Spleen (tissue), 7 donors: ENCODE data around the gene NAT14.

Source experiments
- CTCF ChIP-seq, 11 experiments: fragments of 200-600 bp in 7 of 11; fragments of 450-650 bp in 4 of 11; sonication (generic) in 4 of 11; IDR thresholded peaks in 8 of 11; conservative IDR thresholded peaks in 3 of 11; 1 replicate in 7 of 11; 2 replicates in 4 of 11; pipeline versions ENCODE4 v1.4.0 to v1.8.0; 2016 to 2021; ENCODE audit warnings: antibody characterized with exemption in 11 of 11, inconsistent platforms in 4 of 11, mild to moderate bottlenecking in 1 of 11
- POLR2A ChIP-seq, 3 donors: fragments of 450-650 bp; IDR thresholded peaks; one replicate each; pipeline ENCODE4 v1.5.1; 2017; ENCODE audit warnings: antibody characterized with exemption in 3 of 3, mild to moderate bottlenecking in 1 of 3
- donor health status: DM: no; HTN: no; CAD: no; lungs with moderate emphysema.
- donor health status: DM: no; HTN: no; CAD: no.
- donor health status: DM: no; HTN: no; CAD: no.

GRCh38 chr19:55459551-55459949 lies 25.4 kb upstream of the NAT14 start:
- TF ChIP-seq CTCF (IDR thresholded peaks at IDR 0.05 in 8 of 11, conservative IDR thresholded peaks at IDR 0.05 in 3 of 11) = no peak
- TF ChIP-seq POLR2A (IDR thresholded peaks at IDR 0.05) = no peak
